ENCODE measurements around the gene PPA1. TPM values are rescaled to one million over a fixed set of nuclear protein-coding genes. Genes with fewer than 3 reads are reported as not detected.
A peak's percentile ranks its signal among the peaks of the same experiment; 100 is the strongest.
"Not testable (repeated sequence)": the region's sequence is repeated elsewhere in the genome, so short reads cannot be mapped to it uniquely, and the experiment has no call there.

PPA1 gene
- total RNA-seq, 1 experiment from 2014 or later = 437 TPM

DNA sequence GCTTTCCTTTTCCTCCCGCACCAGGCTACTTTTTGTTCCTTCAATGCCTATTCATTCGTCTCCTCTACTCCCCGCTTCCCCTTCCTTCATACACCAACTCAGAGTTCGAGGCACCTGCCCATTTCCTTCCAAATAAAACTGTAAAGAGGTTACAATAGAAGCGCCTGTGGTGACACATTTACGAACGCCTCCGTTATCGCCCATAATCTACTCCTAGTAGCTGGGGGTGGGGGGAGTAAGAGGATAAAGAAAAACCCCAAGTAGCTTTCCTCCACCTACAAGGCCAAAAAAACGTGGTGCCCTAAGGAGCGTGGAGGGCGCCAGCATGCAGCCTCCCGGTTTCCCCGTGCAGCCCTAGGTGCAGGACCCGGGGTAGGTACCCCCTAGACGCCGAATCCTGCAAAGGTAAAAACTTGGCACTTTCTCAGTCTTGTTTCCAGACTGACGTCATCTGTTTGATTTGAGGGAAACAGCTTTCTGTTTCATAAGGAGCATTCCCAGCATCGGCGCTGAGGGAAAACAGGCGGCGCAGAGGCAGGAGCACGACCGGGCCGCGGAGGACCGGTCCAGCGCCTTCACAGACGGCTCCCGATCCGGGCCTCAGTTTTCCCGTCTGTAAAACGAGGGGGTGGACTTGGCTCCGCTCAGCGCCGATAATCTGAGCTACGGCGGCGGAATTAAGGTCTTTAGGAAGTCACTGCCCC is 922 bp downstream of the PPA1 start:
- H3K27me3 ChIP-seq = no peaks in the 10 kb centered on the region
- H3K4me3 ChIP-seq = peak overlapping the region; percentile 92
- peaks cover 37% of the 10 kb centered on the region for H3K36me3 ChIP-seq
- DNase-seq = peak; percentile 23
- no peaks in the 10 kb centered on the region for H3K9me3 ChIP-seq

DNA sequence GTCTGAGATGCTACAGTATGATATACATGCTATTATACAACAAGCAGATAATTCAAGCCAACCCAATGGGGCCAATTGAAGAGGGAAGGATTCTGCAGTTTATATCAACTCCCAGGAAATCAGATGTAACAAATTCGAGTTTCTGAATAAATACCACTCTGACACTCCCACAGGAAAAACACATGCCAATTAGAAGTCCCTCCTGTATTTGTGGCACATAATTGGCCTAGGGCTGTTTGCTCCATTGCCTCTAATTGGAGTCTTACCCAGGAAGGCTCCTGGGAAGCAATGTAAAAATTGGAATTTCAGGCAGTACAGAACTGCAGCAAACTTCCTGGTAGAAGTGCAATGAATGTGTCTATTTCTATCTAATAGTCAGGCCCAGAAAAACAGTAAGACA is 4.7 kb downstream of the PPA1 start:
- no peak for DNase-seq

DNA sequence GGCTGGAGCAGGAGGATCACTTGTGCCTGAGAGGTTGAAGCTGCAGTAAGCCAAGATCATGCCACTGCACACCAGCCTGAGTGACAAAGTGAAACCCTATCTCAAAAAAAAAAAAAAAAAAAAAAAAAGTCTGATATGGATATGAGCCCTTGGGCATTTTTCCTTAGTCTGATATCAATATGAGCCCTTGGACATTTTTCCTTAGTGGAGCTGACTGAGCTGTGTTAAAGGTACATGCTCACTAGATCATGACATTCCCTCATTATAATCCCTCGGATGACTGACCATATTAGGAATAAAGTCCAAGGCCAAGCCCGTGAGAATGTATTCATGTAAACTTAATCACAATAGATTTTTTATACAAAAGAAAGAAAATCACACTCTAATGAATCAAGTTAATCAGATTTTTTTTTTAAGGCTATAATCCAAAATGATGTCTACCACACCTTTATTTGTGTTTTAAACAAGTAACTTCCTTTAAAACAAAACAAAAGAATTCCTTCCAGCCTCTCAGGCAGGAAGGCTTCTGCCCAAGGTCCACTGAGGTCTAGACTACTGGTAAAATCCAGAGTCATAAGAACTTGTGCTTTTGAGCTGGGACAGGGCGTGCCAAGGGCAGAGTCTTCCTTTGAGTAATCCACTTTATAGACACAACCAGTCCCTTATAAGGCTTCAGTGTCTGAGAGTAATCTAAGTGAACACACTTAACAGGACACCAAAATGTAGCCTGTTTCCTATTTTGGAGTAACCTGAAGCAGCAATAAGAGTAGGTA is 5.5 kb downstream of the PPA1 start:
- Histone ChIP-seq H3K36me3 (peaks cover 53% of the 10 kb centered on the region), H3K27me3 (no peaks in the 10 kb centered on the region), H3K9me3 (no peaks in the 10 kb centered on the region), H3K4me3 (no peak overlapping the region)
- no peak for DNase-seq

More for the DNA sequence above, 4.7 kb downstream of the PPA1 start:
- peaks cover 47% of the 10 kb centered on the region for H3K36me3 ChIP-seq
- H3K9me3 ChIP-seq = no peaks in the 10 kb centered on the region
- no peaks in the 10 kb centered on the region for H3K27me3 ChIP-seq
- H3K4me3 ChIP-seq = no peak overlapping the region

DNA sequence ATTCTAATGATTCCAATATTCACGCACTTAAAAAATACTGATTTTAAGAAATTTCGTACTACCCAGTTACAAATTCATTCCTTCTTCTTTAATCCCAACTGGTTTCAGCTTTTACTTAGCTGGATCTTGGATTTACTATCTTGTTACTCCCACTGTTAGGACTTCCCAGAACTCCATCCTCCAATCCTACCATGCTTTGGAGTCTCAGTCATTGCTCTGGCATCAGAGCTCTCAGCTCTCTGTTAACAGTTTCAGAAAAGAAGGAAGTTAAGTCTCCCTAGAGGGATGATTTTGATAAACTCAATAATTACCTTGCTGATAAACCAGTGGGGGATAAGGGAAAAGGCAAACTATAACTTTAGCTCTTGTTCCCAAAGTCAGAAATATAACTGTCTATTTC is 9.5 kb downstream of the PPA1 start:
- Histone ChIP-seq H3K36me3 (peaks cover 43% of the 10 kb centered on the region), H3K9me3 (no peaks in the 10 kb centered on the region), H3K4me3 (no peak overlapping the region), H3K27me3 (no peaks in the 10 kb centered on the region)
- DNase-seq = no peak

DNA sequence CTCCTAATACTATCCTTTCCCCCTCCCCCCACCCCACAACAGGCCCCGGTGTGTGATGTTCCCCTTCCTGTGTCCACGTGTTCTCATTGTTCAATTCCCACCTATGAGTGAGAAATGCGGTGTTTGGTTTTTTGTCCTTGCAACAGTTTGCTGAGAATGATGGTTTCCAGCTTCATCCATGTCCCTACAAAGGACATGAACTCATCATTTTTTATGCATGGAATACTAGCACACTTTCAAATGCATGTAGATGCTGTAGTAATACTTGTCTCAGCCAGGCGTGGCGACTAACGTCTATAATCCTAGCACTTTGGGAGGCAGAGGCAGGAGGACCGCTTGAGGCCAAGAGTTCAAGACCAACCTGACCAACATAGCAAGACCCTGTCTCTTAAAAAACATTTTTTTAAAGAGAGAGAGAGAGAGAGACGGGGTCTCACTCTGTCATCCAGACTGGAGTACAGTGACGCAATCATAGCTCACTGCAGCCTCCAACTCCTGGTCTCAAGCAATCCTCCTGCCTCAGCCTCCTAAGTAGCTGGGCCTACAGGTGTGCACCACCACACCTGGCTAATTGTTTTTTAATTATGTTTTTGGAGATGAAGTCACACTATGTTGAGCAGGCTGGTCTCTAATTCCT is 10.3 kb downstream of the PPA1 start:
- not testable (repeated sequence) for H3K9me3 ChIP-seq, DNase-seq, H3K27me3 ChIP-seq, H3K4me3 ChIP-seq
- H3K36me3 ChIP-seq = peaks cover 42% of the 10 kb centered on the region

DNA sequence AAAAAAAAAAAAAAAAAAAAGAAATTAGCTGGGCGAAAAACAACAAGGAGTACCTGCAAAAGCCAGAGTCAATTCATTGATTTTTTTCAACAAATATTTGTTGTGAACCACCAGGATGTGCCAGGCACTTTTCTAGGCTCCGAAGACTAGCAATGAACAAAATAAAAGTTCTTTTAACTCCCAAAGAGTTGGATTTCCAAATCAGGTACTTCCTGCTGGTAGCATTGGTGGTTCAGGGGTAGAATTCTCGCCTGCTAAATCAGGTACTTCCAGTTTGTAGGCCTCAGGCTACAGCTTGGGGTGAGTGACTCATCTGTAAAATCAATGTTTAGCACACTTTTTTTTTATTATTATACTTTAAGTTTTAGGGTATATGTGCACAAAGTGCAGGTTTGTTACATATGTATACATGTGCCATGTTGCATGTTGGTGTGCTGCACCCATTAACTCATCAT is 10.9 kb downstream of the PPA1 start:
- H3K9me3 ChIP-seq = no peaks in the 10 kb centered on the region
- H3K27me3 ChIP-seq = no peaks in the 10 kb centered on the region
- DNase-seq = no peak
- H3K36me3 ChIP-seq = peaks cover 44% of the 10 kb centered on the region
- no peak overlapping the region for H3K4me3 ChIP-seq

DNA sequence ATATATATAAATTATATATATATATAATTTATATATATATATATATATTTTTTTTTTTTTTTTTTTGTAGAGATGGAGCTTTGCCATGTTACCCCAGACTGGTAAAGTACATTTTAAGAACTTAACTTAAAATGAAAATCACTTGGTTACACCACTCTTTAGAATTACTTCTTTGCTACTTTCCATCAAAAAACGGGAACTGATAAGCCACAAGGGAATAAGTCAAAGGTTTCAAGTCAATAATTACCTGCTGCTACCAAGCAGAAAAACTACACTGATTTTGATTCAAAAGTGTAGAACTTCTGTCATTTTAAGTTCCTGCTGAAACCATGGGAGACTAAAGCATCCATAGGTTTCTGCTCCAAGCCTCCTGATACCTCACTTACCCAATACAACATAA is 12.2 kb downstream of the PPA1 start:
- Histone ChIP-seq H3K9me3 (no peaks in the 10 kb centered on the region), H3K36me3 (peaks cover 49% of the 10 kb centered on the region), H3K27me3 (no peaks in the 10 kb centered on the region), H3K4me3 (no peak overlapping the region)
- no peak for DNase-seq

DNA sequence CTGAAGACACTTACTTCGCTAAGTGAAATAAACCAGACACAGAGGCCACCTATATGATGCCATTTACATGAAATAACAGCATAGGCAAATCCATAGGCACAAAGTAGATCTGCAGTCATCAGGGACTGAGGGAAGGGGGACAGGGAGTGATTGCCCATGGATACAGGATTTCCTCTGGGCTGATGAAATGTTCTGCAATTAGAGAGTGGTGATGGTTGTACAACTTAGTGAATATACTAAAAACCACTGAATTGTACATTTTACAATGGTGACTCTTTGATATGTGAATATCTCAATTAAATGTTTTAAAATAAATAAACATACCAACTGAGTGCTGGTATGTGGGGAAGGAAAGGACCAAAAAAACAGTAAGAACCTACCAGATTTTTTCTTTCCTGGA is 20.4 kb downstream of the PPA1 start:
- peaks cover 96% of the 10 kb centered on the region for H3K36me3 ChIP-seq
- DNase-seq = no peak
- H3K9me3 ChIP-seq = no peaks in the 10 kb centered on the region
- H3K27me3 ChIP-seq = no peaks in the 10 kb centered on the region
- H3K4me3 ChIP-seq = no peak overlapping the region

DNA sequence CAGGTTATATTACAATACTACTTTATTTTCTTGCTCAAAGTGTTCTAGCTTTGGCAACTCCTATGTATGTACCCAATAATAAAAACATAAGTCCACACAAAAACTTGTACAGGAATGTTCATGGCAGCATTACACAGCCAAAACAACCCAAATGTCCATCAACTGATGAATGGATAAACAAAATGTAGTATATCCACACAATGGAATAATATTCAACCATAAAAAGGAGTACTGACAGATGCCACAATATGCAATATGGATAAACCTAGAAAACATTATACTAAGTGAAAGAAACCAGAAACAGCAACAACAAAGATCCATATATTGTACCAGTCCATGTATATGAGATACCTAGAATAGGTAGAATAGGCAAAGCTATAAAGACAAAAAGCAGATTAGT is 21.0 kb downstream of the PPA1 start:
- H3K36me3 ChIP-seq = peaks cover 96% of the 10 kb centered on the region
- DNase-seq = no peak

DNA sequence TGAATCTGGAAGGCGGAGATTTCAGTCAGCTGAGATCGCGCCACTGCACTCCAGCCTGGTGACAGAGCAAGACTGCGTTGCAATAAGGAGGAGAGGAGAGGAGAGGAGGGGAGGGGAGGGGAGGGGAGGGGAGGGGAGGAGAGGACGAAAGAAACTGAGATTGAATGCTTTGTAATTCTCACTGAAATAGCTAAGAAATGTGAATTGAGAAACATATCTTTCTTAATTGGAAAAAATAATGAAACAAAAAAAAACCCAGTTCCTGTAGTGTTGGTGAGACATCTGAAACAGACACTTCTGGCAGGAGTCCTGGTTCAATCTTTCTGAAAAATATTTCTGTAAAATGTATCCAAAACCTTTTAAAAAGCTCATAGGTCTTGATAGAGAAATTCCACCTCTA is 26.5 kb downstream of the PPA1 start:
- Histone ChIP-seq H3K9me3 (no peaks in the 10 kb centered on the region), H3K4me3 (no peak overlapping the region), H3K36me3 (peaks cover 92% of the 10 kb centered on the region), H3K27me3 (no peaks in the 10 kb centered on the region)
- no peak for DNase-seq

More for the DNA sequence above, 21.0 kb downstream of the PPA1 start:
- Histone ChIP-seq H3K27me3 (no peaks in the 10 kb centered on the region), H3K9me3 (no peaks in the 10 kb centered on the region), H3K4me3 (no peak overlapping the region)

DNA sequence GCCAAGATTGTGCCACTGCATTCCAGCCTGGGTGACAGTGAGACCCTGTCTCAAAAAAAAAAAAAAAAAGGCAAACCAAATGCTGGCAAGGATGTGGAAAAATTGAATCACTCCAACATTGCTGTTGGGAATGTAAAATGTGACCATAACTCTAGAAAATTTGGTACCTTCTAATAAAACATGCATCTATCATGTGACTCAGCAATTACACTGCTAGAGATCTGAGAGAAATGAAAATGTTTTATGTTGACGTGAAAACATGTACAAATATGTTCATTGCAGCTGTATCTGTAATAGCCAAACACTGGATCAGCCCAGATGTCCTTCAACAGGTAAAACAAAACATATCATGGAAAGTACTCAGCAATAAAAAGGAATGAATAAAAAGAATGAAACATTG is 32.1 kb downstream of the PPA1 start:
- no peak for DNase-seq
- peaks cover 9% of the 10 kb centered on the region; the same call in 1 of the 2 replicates for H3K9me3 ChIP-seq
- no peaks in the 10 kb centered on the region for H3K27me3 ChIP-seq
- peaks cover 85% of the 10 kb centered on the region for H3K36me3 ChIP-seq
- no peak overlapping the region for H3K4me3 ChIP-seq

DNA sequence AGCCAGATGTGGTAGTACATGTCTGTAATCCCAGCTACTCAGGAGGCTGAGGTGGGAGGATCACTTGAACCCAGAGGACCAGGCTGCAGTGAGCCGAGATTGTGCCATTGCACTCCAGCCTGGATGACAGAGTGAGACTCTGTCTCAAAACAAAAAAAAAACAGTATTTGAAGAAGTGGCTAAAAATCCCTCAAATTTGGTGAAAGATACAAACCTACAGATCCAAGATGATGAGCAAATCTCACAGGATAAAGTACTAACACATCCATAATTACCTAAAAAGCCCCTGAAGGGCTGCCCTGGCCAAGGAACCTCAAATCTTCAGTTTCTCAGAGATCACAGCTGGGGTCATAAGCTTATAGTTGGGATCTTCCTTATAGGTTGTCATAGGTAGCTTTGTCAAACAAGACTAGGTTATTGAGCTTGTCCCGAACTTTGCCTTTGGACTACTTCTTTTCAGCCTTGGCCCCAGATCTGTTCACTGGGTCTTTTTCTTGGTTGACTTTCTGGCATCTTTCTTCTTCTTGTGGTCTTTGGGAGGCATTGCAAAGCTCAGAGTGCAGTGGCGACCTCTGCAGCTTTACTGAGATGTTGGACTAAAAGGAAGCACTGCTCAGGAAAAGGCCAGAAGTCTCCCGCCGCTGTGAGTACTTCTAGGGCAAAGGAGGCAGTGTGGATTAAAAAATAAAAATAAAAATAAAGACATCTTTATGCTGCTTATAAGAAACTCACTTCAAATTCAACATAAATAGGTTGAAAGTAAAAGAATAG is 34.3 kb downstream of the PPA1 start:
- Histone ChIP-seq H3K9me3 (peaks cover 9% of the 10 kb centered on the region; the same call in 1 of the 2 replicates), H3K4me3 (no peak overlapping the region), H3K27me3 (no peaks in the 10 kb centered on the region), H3K36me3 (peaks cover 67% of the 10 kb centered on the region)
- DNase-seq = no peak

DNA sequence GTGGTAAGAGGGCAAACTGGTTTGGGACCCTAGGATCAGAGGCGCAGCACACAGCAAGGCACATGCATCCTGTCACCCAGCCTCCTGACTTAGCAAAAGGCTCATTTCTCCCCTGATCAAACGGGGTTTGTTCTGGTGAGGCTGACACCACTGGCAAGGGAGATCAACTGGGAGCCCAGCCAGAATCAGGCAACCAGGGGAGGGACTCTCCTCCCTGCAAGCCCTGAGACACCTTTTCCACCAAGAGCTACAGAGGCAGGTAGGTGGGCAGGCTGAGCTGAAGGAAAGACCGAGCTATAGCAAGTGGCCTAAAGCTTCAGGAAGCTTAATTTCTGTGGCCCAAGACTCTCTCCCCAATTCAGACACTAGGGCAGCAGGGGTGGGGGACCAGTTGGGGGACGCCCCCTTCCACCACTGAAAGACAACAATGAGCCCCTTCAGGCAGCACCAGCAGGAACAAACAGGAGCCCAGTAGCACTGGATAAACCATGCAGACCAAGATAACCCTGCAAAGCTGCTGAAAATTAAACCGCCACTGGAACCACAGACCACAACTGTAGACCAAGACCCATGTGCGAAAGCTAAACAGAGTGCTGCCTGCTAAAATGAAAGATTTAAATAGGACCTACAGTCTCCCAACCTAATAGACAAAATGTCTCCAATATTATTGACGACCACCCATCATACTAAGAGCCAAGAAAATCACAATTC is 35.8 kb downstream of the PPA1 start:
- H3K27me3 ChIP-seq = no peaks in the 10 kb centered on the region
- H3K36me3 ChIP-seq = peaks cover 52% of the 10 kb centered on the region

DNA sequence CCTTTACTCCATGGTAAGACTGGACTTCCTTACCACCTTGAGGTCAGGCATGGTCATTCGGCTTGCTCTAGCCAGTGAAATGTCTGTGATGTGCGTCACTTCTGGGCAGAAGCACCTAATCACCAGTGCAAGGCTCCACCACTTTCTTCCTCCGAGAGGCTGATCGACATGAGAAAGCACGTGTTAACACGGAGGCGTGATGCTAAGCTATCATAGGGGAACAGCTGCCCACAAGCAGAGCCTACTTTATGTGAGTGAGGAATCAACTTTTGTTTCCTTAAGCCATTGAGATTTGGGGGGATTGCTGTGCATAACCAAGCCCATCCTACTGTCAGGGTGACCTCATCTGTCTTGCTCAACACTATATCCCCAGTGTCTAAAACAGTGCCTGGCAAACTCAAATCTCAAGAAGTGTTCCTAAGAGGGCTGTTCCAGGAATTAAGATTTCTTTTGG is 39.8 kb downstream of the PPA1 start:
- DNase-seq = peak; percentile 55

More for the DNA sequence above, 35.8 kb downstream of the PPA1 start:
- H3K9me3 ChIP-seq = peaks cover 9% of the 10 kb centered on the region; the same call in 1 of the 2 replicates
- no peak for DNase-seq
- H3K4me3 ChIP-seq = no peak overlapping the region

DNA sequence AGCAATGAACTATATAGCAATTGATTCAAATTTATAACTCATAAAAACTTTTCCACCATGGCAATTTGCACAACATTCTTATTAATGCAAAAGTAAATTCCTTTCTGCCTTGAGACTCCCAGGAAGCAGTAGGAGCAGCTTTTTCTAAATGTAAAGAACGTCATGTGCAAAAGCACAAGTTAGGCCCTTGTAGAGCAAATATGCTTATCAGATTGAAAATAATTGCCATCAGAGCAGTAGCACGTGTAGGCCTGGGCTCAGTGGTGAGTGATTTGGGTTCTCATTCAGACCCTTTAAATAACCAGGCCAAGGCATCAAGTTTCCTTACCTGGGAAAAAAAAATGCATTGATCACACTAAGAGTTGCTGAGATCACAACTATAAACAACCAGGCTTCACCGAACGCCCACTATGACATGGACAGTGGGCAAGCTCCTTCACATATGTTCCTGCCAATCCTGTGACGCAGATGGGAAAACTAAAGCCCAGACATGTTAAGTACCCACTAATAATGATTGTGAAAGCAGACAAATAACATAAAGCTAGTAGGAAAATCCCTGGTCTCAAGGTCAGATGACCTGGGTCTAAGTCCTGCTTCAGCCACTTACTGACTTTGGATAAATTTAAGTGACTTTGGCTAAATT is 40.8 kb downstream of the PPA1 start:
- Histone ChIP-seq H3K9me3 (no peaks in the 10 kb centered on the region), H3K27me3 (no peaks in the 10 kb centered on the region), H3K36me3 (peaks cover 3% of the 10 kb centered on the region), H3K4me3 (no peak overlapping the region)
- DNase-seq = no peak

More for the DNA sequence above, 39.8 kb downstream of the PPA1 start:
- H3K27me3 ChIP-seq = no peaks in the 10 kb centered on the region
- H3K36me3 ChIP-seq = peaks cover 12% of the 10 kb centered on the region
- H3K4me3 ChIP-seq = no peak overlapping the region
- H3K9me3 ChIP-seq = no peaks in the 10 kb centered on the region

DNA sequence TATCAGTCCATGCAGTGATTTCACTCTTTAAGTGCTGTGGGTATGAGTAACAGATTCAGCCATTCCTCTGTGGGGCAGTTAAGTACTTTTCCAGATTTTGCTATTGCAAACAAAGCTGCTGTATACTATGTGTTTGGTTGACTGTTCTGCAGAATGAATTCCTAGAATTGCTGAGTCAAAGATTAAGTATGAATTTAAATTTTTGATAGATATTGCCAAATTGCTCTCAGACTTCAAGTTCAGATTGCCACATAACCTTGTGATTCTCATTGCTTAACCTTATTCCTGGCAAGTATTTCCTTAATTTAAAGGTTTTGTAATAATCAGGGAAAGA is 41.3 kb downstream of the PPA1 start:
- H3K4me3 ChIP-seq = no peak overlapping the region

More for the DNA sequence above, 41.3 kb downstream of the PPA1 start:
- H3K36me3 ChIP-seq = 0 out of 2 replicates have a peak, but pooled peaks cover 2% of the 10 kb centered on the region
- no peak for DNase-seq
- H3K9me3 ChIP-seq = no peaks in the 10 kb centered on the region
- H3K27me3 ChIP-seq = no peaks in the 10 kb centered on the region
